Measurements from ENCODE around the gene TICAM1. TPM values are rescaled to one million over a fixed set of nuclear protein-coding genes. Genes with fewer than 3 reads are reported as not detected.

TICAM1 gene
- total and polyA plus RNA-seq, 10 of the 15 experiments (the other 5 are each of a cell fraction or from before 2014, with no cell fraction given), result 0.31 to 31.1 (median 5.3) TPM

DNA sequence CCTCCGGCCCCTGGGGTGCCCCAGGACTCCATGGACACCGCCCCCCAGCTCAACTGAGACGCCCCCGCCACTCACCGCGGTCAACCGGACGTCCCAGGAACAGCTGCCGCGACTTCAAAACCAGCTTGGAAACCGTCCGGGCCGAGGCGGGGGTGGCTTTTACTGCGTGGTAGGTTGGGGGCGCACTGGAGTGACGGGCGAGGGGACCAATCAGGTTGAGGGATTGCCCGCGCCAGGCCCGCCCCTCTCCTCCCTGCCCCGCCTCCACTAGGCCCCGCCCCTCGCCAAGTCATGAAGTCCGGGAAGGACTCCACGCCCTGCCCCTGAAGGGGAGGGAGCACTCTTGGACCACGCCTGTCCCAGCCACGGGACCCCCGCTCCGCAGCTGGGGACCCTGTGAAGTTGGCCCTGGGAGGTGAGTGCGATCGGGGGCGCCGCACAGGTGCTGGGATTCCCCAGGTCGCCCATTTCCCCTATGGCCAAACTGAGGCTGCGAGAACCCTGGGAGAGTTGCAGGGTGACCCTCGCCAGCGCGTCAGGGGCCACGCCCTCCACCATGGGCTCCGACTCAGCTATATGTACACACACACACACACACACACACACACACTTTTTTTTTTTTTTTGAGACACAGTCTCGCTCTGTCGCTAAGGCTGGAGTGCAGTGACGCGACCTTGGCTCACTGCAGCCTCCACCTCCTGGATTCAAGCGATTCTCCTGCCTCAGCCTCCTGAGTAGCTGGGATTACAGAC is 36.2 kb upstream of the TICAM1 start, which contains the start of gene PLIN3 (continued):
- TF ChIP-seq IKZF2 (IDR thresholded peaks at IDR 0.05) (peak in 1 of 2 experiments; percentile 53; a peak in 1 of 4 replicates), MLLT1 (IDR thresholded peaks at IDR 0.05) (peak; percentile 79), MTA2 (IDR thresholded peaks at IDR 0.05; ENCODE audit: low read depth) (0 out of 2 replicates have a peak, but pooled peaks have one; percentile 2), SUPT20H (IDR thresholded peaks at IDR 0.05; ENCODE audit: borderline replicate concordance, control insufficient read depth, low read depth, low read length) (no peak), BHLHE40 (IDR thresholded peaks at IDR 0.05; ENCODE audit: borderline replicate concordance in 1 of 2, low read depth in 2 of 2, low read length in 1 of 2) (peak in 1 of 2 experiments; percentile 73; a peak in 2 of 4 replicates), POLR2A (IDR thresholded peaks at IDR 0.05; ENCODE audit: low read depth, low read length) (peak; percentile 74), POU2F2 (IDR thresholded peaks at IDR 0.05; ENCODE audit: borderline replicate concordance, low read depth, low read length) (peak; percentile 11; the same call in 1 of the 3 replicates), ZNF274 (IDR thresholded peaks at IDR 0.05; ENCODE audit: insufficient read depth, insufficient read length) (no peak), RFX5 (IDR thresholded peaks at IDR 0.05; ENCODE audit: low read depth, low read length) (no peak), HSF1 (IDR thresholded peaks at IDR 0.05; ENCODE audit: low read depth, low read length) (no peak), PML (IDR thresholded peaks at IDR 0.05; ENCODE audit: low read length) (no peak), NFYB (IDR thresholded peaks at IDR 0.05; ENCODE audit: insufficient read depth, low read depth, low read length) (peak; percentile 77; the same call in 1 of the 2 replicates), ZNF24 (IDR thresholded peaks at IDR 0.05) (no peak), HDAC2 (IDR thresholded peaks at IDR 0.05) (0 out of 2 replicates have a peak, but pooled peaks have one; percentile 64), ZNF207 (IDR thresholded peaks at IDR 0.05; ENCODE audit: borderline replicate concordance) (0 out of 2 replicates have a peak, but pooled peaks have one; percentile 24), TAF1 (IDR thresholded peaks at IDR 0.05; ENCODE audit: borderline replicate concordance, low read depth, low read length) (no peak), ZNF217 (IDR thresholded peaks at IDR 0.05) (peak; percentile 89), EP300 (IDR thresholded peaks at IDR 0.05; ENCODE audit: borderline replicate concordance in 1 of 2, control insufficient read depth in 1 of 2, low read depth in 2 of 2, low read length in 2 of 2) (no peak), NR2C2 (IDR thresholded peaks at IDR 0.05; ENCODE audit: borderline replicate concordance, control insufficient read depth, insufficient read length, low read depth) (no peak)
- TF ChIP-seq, protein P1, sequence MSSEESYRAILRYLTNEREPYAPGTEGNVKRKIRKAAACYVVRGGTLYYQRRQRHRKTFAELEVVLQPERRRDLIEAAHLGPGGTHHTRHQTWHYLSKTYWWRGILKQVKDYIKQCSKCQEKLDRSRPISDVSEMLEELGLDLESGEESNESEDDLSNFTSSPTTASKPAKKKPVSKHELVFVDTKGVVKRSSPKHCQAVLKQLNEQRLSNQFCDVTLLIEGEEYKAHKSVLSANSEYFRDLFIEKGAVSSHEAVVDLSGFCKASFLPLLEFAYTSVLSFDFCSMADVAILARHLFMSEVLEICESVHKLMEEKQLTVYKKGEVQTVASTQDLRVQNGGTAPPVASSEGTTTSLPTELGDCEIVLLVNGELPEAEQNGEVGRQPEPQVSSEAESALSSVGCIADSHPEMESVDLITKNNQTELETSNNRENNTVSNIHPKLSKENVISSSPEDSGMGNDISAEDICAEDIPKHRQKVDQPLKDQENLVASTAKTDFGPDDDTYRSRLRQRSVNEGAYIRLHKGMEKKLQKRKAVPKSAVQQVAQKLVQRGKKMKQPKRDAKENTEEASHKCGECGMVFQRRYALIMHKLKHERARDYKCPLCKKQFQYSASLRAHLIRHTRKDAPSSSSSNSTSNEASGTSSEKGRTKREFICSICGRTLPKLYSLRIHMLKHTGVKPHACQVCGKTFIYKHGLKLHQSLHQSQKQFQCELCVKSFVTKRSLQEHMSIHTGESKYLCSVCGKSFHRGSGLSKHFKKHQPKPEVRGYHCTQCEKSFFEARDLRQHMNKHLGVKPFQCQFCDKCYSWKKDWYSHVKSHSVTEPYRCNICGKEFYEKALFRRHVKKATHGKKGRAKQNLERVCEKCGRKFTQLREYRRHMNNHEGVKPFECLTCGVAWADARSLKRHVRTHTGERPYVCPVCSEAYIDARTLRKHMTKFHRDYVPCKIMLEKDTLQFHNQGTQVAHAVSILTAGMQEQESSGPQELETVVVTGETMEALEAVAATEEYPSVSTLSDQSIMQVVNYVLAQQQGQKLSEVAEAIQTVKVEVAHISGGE (CRISPR knock-in tag; IDR thresholded peaks at IDR 0.05), result no peak
- TF ChIP-seq, protein P2, sequence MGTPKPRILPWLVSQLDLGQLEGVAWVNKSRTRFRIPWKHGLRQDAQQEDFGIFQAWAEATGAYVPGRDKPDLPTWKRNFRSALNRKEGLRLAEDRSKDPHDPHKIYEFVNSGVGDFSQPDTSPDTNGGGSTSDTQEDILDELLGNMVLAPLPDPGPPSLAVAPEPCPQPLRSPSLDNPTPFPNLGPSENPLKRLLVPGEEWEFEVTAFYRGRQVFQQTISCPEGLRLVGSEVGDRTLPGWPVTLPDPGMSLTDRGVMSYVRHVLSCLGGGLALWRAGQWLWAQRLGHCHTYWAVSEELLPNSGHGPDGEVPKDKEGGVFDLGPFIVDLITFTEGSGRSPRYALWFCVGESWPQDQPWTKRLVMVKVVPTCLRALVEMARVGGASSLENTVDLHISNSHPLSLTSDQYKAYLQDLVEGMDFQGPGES (IDR thresholded peaks at IDR 0.05), result 0 out of 2 replicates have a peak, but pooled peaks have one; percentile 46
